ENCODE measurements around the gene DLX1.

DNA sequence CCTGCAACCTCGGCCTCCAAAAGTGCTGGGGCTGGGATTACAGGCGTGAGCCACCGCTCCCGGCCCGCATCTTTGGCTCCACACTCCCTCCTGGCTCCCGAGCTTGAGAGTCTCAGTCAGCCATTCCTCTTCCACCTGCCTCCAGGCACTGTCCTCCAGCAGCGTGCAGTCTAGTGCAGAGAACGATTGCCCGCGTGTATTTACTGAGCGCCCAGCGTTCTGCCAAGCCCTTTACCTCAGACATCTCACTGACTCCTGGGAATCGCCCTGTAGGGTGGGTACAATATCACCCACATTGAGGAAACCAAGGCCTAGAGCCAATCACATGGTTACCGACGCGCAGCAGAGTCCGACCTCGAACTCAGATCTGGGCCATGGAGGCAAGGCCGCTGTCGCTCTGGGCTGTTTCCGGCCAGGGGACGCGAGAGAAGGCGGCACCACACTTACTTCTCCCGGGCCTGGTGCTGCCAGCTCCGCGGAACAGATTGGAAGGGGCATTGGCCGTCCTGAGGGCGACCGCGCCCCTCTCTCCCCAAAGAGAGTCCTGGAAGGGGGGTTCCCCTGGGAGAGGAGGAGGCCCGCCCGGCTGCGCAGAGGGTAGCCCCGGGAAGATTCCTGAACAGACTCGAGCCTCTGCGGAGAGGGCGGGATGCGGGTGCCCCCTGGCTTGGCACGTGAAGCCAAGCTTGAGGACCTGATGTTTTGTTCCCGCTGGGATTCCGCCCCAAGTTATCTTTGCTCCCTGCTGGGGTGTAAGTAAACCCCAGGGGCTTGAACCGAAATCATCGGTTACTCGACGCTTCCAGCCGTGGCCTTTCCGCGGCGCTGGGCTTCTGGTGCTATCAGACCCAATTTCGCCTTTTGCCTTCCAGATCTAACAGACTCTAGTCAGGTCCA lies 22.6 kb downstream of the DLX1 start:
- TF ChIP-seq, protein P1, sequence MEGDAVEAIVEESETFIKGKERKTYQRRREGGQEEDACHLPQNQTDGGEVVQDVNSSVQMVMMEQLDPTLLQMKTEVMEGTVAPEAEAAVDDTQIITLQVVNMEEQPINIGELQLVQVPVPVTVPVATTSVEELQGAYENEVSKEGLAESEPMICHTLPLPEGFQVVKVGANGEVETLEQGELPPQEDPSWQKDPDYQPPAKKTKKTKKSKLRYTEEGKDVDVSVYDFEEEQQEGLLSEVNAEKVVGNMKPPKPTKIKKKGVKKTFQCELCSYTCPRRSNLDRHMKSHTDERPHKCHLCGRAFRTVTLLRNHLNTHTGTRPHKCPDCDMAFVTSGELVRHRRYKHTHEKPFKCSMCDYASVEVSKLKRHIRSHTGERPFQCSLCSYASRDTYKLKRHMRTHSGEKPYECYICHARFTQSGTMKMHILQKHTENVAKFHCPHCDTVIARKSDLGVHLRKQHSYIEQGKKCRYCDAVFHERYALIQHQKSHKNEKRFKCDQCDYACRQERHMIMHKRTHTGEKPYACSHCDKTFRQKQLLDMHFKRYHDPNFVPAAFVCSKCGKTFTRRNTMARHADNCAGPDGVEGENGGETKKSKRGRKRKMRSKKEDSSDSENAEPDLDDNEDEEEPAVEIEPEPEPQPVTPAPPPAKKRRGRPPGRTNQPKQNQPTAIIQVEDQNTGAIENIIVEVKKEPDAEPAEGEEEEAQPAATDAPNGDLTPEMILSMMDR (IDR thresholded peaks at IDR 0.05), result no peak
- TF ChIP-seq, protein P2, sequence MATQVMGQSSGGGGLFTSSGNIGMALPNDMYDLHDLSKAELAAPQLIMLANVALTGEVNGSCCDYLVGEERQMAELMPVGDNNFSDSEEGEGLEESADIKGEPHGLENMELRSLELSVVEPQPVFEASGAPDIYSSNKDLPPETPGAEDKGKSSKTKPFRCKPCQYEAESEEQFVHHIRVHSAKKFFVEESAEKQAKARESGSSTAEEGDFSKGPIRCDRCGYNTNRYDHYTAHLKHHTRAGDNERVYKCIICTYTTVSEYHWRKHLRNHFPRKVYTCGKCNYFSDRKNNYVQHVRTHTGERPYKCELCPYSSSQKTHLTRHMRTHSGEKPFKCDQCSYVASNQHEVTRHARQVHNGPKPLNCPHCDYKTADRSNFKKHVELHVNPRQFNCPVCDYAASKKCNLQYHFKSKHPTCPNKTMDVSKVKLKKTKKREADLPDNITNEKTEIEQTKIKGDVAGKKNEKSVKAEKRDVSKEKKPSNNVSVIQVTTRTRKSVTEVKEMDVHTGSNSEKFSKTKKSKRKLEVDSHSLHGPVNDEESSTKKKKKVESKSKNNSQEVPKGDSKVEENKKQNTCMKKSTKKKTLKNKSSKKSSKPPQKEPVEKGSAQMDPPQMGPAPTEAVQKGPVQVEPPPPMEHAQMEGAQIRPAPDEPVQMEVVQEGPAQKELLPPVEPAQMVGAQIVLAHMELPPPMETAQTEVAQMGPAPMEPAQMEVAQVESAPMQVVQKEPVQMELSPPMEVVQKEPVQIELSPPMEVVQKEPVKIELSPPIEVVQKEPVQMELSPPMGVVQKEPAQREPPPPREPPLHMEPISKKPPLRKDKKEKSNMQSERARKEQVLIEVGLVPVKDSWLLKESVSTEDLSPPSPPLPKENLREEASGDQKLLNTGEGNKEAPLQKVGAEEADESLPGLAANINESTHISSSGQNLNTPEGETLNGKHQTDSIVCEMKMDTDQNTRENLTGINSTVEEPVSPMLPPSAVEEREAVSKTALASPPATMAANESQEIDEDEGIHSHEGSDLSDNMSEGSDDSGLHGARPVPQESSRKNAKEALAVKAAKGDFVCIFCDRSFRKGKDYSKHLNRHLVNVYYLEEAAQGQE (IDR thresholded peaks at IDR 0.05; ENCODE audit: insufficient read depth in 1 of 2, low read depth in 2 of 2, low read length in 1 of 2), result no peak
- TF ChIP-seq SIN3A (IDR thresholded peaks at IDR 0.05; ENCODE audit: borderline replicate concordance, insufficient read depth, low read depth, low read length), result no peak
- TF ChIP-seq POLR2AphosphoS5 (IDR thresholded peaks at IDR 0.05; ENCODE audit: low read depth, low read length), result no peak

All from Panc1 (cell line).